NCI-H1417 (cell line): ENCODE results near the gene SETX.

Source experiments
- DNase-seq, 3 experiments: peaks; one replicate each; lab custom pipeline; 2025; lab: John Stamatoyannopoulos, UW

The SETX gene

DNA sequence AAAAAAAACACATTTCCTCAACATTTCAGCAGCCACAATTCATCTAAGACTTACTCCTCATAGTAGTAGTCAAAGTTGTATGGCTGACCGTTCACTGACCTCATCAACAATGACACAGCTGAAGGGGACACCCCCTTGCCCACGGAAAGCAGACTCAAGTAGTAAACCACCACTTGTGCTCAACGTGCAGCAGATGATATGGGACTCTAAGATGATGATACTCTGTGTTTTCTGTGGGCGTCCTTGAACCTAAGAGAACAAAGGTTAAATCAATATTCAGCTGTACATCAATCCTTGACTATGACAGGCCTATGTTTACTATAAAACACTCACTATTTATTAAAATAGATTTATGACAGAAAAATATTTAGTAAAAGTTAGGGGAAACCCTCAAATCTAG, 71.6 kb downstream of the SETX start:
- DNase-seq, result no peak

DNA sequence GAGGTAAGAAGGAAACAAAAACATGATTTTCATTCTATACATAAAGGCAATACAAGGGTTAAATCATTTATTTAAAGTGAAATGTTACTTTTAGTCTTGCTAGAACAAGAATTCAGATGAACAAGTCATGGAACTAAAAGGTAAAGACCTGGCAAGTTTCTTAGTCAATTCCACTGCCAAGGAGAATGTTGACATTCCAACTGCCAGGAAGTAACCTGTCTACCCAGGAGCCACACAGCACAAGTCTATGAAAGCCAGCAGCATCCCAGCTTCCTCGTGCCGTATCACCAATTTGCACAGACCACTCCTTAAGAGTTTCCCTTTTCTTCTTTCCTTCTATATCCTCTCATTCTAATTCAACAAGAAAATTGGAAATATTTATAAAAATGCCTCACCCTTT, 79.9 kb downstream of the SETX start:
- DNase-seq, result no peak

DNA sequence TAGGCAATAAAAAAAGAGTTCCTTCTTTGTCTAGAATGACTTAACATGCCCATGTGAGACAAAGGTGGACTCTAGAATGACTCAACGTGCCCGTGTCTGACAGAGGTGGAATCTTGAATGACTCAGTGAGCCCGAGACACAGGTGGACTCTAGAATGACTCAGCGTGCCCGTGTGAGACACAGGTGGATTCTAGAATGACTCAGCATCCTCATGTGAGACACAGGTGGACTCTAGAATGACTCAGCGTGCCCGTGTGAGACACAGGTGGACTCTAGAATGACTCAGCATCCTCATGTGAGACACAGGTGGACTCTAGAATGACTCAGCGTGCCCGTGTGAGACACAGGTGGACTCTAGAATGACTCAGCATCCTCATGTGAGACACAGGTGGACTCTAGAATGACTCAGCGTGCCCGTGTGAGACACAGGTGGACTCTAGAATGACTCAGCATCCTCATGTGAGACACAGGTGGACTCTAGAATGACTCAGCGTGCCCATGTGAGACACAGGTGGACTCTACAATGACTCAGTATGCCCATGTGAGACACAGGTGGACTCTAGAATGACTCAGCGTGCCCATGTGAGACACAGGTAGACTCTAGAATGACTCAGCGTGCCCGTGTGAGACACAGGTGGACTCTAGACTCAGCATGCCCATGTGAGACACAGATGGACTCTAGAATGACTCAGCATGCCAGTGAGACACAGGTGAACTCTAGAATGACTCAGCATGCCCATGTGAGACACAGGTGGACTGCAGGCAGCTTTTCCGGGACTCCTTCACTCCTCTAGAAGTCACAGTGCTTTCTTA, 84.9 kb downstream of the SETX start:
- peak in 1 of 3 experiments; percentile 21 for DNase-seq

DNA sequence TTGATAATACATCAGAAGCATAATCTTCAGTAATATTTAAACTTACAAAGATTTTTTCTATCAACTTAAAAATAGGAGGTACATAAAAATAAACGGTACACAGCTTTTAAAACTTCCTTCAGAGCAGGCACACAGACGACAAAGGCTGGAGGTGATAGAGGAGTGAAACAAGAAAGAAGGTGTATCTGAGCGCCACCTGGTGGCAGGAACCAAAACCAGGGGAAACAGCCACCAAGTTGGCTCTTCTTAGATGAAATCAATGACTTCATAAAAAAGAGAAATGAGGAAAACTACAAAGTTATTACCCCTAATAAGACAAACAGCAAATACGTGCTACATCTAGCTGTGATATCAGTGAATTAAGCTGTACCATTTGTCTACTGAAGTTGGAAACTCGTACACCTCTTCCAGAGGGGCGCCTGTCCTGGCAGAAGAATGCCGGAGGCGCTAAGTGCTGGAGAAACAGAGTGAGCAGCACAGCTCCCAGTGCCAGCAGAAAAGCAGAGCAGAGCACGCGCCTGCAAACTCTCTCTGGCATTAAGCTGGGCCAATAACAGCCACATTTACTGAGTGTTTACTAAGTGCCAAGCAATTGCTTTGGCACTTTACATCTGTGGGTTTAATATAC, 85.9 kb downstream of the SETX start:
- DNase-seq, result peak; percentile 35 to 83 (median 52)

DNA sequence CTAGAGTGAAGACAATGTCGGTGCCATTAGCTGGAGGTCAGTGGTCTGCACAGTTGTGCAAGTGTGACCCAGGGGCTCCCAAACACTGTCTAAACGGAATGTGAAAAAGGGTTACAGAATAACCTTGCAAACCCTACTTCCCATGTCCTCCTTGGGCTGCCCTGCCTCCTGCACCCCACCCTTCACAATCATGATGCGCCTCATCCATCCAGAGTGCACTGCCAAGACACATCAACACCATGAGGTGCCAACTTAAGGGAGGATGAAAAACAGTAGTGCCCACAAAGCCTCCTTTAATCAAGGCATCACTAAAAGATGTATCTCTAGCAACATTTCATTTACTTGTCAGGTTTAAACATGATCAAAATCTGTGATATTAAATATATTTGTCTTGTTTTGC, 87.1 kb downstream of the SETX start:
- no peak for DNase-seq

DNA sequence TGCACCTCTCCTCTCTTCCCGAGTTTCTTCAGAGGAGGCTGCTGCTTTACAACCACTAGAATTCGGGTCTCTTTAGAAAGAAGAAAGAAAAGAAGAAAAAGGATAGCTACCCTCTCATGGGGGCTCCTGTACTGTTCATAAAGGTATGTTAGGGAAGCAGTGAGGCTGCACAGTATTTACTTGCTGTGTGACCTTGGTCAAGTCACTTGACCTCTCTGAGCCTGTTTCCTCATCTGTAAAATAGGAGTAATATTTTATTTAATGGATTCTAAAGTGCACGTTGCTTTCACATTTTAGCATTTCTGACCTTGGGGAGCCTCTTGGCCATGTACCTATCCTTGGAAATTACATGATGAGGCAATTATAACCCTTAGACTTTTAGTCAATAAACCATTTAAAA, 88.8 kb downstream of the SETX start:
- no peak for DNase-seq

DNA sequence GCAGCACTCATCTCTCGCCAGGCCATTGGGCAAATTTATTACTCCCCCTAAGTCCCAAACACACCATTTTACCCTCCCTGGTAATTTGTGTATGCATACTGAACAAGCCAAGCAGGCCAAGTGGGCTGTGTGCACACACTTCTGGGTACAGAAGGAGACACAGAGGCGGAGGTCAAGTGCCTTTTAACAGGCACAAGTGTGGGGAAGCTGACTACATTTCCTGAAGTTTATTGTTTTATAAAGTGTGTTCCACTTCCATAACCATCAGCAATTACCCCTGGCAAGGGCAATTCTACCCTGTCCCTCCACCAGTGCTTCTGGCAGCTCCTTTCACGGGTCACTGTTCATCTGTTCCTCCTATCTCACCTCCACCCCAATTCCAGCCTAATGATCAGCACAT, 93.9 kb downstream of the SETX start:
- DNase-seq, result no peak

DNA sequence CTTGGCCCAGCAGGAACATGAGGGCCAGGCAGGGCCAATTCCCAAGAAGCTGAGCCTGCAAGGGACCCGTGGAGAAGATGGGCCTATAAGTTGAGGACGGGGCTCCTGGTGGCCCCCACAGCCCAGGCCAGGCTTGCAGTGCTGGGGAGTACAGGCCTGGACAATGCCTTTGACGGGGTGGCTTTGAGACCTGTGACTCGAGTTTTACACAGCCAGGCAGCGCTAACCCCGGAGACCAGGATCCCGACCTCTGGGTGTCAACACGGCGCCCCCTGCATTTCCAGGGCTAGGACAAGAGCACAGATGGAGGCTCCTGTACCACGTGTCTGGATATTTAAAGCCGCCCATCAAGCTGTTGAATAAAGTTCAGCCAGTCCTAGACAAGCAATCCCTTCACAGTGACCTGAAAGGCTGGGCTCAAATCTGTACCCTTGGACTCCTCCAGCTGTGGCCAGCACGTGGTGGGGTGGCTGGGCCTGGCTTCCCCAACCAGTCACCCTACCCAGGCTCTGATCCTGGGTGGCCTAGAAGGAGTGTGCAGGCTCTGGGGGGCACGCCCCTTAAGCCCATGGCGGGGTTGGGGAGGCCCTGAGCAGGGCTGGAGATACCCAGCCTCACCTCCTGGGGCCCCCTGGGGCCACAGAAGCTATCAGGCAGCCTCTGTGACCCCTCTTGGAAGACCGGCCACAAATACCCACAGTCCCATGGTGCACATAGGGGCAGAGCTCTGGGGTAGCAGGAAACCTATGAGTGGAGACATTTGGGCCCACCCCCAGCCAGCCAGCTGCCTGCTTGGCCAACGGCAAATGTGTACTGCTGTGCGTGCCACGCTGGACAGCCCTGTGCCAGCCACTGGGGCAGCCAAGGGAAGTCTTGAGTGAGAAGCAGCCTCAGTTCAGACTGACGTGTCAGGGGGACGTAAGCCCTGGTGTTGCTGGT, 104.2 kb downstream of the SETX start:
- no peak for DNase-seq

DNA sequence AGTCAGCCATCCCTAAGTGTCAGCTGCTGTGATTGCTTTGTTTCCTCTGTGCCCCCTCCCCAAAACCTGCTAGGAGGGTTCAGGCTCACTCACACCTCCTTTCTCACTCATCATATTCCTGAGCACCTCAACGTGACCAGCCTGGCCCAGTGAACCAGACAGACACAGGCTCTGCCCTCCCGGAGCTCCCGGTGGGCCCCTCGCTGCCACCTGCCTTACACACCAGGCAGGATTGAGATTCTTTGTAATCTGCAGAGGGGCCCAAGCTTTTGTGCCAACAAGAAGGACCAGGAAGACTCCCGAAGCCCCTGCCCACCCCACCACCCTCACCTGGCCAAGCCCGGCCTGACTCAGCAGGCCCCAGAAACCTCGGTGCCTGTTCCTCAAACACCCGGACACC, 105.1 kb downstream of the SETX start:
- DNase-seq, result no peak

DNA sequence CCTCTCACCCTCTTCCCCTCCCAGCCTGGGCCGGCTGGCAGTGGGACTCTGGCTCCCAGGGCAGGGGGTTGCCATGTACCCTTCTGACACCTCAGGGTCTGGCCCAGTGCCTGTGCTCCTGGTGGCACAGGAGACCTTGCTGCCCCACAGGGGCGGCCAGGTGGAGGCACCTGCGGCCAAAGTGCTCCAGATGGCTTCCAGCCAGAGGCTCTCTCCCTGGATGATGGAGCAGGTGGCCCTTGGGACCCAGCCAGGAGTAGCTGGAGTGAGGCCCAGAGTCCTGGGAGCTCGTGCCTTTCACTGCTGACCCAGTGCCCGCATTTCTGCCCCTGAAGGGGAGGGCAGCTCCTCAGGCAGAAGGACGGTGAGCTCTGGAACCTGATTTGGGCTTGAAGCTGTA, 105.7 kb downstream of the SETX start:
- DNase-seq, result peak in 1 of 3 experiments; percentile 8

DNA sequence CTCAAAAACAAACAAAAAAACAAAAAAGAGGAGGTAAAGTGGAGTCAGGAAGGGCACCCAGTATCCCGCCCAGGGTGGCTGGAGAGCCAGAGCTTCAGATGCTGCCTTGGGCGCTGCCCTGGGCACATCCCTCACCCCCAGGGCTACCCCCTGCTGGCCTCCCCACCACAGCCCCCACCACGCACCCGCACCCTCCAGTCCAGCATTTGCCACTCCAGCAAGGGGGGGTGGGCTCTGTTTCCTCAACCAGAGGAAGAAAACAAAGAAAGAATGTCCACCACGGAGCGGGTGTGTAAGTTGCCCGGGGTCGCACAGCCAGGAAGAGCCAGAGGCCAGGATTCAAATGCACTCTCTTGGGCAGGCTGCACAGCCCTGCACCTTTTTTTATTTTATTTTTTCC, 106.8 kb downstream of the SETX start:
- DNase-seq, result no peak

DNA sequence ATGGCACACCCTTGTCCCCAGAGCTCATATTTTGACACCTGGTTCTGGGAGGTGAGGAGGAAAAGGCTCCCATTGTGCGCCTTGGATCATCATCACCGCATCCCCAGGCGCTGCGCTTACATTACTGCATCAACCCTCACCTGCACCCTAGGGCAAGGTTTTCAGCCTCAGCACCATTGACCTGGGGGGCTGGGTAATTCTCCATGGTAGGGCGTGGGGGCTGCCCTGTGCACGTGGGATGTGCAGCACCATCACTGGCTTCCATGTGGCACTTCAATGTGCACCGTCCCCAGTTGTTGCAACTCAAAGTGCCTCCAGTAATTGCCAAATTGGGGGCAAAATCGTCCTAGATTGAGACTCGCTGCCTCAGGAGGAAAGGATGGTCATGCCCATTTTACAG, 109.3 kb downstream of the SETX start:
- no peak for DNase-seq

DNA sequence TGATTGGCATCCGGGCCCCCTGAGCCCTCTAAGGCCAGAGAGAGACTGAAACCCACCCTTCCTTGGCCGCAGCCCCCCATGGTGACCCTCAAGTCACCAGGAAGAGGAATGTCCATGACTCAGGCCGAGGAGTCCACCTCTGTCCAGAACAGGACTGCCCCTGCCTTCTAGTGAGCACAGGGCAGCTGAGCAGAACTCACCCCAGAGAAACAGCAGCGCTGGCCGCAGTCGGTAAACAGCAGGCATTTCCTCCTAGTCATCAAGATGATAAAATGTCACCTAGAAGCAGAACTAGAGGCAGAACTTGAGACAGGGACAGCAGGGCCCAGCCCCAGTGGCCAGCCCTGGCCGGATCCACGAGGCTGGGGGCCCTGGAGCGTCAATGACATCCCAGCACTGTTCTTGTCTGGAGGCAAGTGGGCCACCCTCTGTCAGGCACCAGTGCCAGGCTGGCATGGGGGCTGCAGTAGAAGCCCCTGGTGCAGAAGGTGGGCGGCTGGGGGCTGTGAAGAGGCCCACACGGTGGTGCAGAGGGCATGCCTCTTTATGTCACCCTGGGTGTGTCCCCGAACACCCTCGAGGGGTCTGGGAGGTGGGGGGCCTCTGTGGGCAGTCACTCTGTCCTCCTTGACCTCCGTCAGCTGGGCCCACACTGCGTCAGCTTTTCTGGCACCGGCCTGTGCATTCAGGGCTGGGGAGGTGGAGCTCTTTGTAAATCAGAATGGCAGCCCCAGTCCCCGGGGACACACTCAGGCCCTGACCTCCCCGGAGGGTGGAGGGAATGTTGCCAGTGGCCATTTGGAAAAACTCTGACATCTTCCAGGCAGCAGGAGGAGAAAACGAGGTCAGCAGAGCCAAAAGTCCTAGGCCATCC, 110.0 kb downstream of the SETX start:
- DNase-seq, result no peak

DNA sequence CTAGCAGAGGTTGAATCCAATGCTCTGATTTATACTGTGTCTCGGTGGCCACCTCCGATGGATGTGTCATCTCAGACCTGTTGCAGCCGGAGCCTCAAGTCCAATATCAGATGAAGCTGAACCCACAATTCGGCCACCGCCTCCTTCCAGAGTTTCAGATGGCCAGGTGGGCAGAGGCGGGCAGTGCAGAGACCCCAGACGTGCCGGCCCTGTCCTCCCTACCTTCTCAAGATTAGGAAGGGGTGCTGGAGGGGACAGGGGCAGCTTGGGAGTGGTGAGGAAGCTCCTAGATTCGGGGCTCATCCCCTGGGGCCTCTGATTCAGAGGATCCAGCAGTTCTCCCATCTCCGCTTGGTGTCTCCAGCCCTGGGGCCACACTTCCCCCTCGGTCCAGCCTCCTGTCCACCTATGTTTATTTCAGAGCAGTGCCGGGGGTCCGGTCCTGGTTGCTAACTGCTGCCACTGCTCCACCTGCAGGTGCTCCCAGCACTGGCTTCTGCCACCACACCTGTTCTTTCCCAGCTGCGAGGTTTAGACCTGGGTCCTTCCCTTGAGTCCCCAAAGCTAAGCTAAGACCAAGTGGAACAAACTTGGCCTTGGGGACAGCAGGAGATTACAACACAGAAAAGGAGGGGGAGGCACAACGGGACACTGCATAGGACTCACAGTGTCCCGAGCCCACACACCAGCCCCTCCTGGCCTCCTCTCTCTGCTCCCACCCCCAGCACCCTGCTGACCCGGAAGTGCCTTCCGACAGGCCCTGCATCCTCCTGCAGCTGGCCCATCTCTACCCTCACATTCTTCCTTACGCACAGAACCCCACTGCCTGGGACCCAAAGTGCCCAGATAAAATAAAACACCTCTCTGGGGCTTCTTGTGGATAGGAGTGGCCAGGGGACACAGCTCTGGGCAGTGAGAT, 111.4 kb downstream of the SETX start:
- DNase-seq, result peak in 1 of 3 experiments; percentile 44

DNA sequence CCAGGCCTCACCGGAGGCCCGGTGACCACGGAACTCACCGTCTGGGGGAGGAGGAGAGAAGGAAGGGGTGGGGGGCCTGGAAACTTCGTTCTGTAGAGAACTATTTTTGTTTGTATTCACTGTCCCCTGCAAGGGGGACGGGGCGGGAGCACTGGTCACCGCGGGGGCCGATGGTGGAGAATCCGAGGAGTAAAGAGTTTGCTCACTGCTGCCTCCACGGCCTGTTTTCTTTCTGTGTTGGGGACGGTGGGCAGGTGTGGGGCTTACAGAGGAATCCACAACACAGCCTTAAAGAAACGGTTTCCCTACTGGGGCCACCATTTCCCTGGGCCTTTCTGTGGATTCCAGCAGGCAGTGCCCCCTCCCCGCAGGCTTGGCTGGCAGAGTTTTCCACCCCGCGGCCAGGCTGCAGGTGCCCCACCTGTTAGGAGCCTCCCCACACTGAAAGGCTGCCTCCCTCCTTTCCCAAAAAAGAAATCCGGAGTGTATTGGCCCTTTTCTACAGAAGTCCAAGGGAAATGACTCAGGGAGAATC, 112.1 kb downstream of the SETX start:
- DNase-seq, result peak in 2 of 3 experiments; percentile 67 to 70

DNA sequence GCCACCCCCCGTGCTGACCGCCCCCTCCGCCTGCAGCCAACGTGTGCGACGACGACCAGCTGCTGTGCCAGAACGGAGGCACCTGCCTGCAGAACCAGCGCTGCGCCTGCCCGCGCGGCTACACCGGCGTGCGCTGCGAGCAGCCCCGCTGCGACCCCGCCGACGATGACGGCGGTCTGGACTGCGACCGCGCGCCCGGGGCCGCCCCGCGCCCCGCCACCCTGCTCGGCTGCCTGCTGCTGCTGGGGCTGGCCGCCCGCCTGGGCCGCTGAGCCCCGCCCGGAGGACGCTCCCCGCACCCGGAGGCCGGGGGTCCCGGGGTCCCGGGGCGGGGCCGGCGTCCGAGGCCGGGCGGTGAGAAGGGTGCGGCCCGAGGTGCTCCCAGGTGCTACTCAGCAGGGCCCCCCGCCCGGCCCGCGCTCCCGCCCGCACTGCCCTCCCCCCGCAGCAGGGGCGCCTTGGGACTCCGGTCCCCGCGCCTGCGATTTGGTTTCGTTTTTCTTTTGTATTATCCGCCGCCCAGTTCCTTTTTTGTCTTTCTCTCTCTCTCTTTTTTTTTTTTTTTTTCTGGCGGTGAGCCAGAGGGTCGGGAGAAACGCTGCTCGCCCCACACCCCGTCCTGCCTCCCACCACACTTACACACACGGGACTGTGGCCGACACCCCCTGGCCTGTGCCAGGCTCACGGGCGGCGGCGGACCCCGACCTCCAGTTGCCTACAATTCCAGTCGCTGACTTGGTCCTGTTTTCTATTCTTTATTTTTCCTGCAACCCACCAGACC, 112.8 kb downstream of the SETX start:
- DNase-seq, result peak in 2 of 3 experiments; percentile 73 to 75

DNA sequence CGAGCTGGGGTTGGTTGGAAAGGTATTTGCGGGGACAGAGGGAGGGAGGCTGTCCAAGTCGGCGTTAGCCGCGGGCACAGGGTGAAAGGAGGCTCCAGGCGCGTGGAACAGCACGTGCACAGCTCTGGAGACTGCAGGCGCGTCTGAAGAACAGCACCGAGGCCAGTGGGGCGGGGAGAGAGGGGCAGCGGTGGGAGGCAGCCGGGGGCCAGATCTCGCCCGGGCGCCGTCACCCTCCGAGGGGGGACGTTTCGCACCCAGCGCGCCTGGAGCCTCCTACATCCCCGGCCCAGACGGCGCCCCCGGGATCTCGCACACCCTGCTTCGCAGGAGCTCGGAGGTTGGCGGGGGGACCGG, 113.3 kb downstream of the SETX start:
- DNase-seq, result no peak

DNA sequence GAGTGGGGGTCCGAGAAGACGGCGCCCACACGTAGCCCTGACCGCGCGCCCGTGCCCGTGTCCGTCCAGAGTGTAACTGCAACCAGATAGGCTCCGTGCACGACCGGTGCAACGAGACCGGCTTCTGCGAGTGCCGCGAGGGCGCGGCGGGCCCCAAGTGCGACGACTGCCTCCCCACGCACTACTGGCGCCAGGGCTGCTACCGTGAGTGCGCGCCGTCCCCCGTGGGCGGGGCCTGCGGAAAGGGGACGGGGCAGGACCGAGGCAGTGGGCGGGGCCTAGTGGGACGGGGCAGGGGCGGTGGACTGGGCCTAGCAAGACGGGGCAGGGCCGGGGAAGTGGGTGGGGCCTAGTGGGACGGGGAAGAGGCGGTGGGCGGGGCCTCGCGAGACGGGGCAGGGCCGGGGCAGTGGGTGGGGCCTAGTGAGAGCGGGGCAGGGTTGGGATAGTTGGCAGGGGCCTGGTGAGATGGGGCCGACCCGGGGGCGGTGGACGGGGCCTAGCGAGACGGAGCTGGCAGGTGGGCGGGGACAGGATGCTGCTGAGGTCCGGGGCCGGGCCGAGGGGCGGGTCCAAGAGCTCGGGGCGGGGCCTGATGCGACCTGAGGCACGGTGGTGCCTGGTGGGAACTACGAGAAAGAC, 113.8 kb downstream of the SETX start:
- DNase-seq, result peak; percentile 87 to 97 (median 90)
